GM19468 (cell line): ENCODE data around the gene CERS5.
"Not testable (repeated sequence)": the region's sequence is repeated elsewhere in the genome, so short reads cannot be mapped to it uniquely, and the experiment has no call there.

Experiments used
- ATAC-seq: cut with Tn5 transposase; IDR thresholded peaks from one replicate; pipeline ENCODE4 v1.9.1; 2021; ENCODE audit warnings: mild to moderate bottlenecking, moderate library complexity, moderate number of reproducible peaks; ENCODE audit not compliant: unreplicated experiment; ENCODE audit errors: extremely low read depth

Gene CERS5

GRCh38 chr12:50187084-50187900 lies 20.1 kb upstream of the CERS5 start:
- ATAC-seq, result no peak

GRCh38 chr12:50186681-50187080 lies 19.5 kb upstream of the CERS5 start:
- ATAC-seq, result no peak

- ATAC-seq, result no peak
These were observed 18.9 kb upstream of the CERS5 start for GRCh38 chr12:50185970-50186663.

DNA sequence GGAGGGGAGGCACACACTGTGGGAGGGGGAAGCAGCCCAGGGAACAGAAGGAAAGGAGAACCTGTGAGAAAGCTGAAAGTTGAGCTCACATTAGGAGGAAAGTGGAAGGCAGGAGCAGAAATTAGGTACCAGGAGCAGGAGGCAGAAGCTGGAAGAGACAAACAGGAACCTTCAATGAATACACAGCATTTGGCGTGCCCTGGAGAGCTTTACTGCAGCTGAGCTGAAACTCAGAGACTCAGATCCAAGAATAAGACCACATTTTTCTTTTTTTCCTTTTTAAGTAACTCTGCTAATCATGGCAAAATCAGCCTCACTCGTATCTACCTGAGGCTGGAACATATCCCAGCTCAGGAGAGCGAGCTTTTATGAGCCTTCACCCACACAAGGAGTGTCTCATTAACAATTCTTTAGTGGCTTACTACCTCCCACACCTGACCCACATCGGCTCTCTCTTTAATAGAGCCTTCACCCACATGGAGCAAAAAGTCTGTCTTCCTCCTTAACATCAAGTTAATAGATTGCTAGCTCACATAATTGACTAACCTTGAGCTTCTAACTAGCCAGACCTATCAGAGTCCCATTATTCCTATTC lies 18.2 kb upstream of the CERS5 start:
- ATAC-seq, result no peak

DNA sequence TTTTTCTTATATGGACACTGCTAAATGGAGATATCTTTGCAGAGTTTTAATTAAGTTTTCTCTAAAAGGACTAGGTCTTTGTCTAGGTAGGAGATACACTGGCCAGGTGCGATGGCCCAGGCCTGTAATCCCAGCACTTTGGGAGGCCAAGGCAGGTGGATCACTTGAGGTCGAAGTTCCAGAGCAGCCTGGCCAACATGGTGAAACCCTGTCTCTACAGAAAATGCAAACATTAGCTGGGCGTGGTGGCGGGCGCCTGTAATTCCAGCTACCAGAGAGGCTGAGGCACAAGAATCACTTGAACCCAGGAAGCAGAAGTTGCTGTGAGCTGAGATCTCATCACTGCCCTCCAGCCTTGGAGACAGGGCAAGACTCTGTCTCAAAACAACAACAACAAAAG lies 17.1 kb upstream of the CERS5 start:
- no peak for ATAC-seq

DNA sequence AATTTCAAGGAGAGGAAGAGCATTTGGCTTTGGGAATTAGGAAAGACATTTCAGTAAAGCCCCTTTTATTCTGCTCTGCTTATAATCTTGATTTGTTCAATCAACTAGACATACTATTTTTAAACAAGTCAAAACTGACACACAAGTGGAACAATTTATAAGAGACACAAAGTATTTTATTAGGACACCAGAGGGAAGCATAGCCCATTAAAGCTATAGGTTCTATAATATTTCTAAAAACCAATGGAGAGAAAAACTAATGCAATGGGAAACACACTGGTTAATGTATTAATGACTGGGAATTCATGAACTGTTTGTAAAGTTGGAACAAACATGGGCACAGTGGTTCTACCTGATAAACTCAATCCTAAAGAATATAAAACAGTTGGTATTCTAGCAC lies 15.3 kb upstream of the CERS5 start:
- ATAC-seq, result no peak

DNA sequence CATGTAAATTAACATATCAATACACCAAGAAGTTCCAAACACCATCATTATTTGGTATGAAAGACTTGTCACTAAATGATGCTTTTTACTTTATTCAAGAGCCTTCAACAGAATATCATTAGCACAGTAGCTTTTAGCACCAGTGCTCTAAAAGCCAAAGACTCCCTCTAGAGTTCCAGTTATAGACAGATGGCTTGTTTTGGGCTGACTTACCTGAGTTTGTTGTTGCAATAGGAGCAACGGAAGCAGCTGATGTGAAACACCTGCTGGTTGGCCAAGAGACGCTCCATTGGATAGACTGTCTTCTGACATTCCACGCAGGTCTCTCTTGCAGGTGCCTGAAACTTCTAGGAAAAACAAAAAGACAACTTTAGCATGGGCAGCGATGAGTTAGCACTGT lies 14.5 kb upstream of the CERS5 start:
- no peak for ATAC-seq

GRCh38 chr12:50175716-50176026 lies 8.5 kb upstream of the CERS5 start:
- no peak for ATAC-seq

GRCh38 chr12:50174971-50175715 lies 8.0 kb upstream of the CERS5 start:
- ATAC-seq, result no peak

DNA sequence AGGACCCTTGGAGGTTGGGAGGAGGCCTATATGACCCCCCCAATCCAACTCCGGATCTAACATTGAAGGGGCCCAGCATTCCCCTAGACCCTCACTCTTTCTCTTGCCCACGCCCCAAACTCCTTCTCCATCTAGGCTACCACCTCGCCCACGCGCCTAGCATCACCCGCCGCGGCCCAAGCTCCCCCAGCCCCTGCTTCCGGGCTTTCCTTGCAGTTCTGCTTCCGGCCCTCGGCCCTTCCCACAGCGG lies 445 bp downstream of the CERS5 start:
- no peak for ATAC-seq

- ATAC-seq, result no peak
These were observed 2.2 kb downstream of the CERS5 start for GRCh38 chr12:50164963-50165362.

DNA sequence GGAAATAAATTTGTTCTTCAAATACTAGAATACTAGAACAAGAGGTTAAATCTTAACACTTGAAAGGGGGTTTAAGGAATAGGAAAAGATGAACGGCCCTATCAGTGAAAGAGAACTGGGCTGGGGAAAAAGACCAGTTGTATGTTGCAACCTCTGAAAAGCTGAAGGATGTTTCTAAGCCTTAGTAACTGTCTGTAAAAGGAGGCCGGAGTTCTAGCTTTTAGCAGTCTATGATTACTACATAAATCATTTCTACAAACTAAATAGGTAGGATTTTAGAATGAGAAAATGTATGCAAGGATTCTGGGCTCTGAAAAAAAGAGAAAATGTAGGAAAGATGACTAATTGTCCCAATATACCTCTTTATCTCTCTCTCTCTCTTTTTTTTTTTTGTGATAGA lies 4.9 kb downstream of the CERS5 start:
- ATAC-seq, result no peak

- no peak for ATAC-seq
These were observed 6.5 kb downstream of the CERS5 start for GRCh38 chr12:50160643-50161042.

GRCh38 chr12:50157259-50157658 lies 9.9 kb downstream of the CERS5 start:
- no peak for ATAC-seq

- ATAC-seq, result no peak
These were observed 10.5 kb downstream of the CERS5 start for GRCh38 chr12:50156641-50157040.

- ATAC-seq, result not testable (repeated sequence)
These were observed 12.2 kb downstream of the CERS5 start for GRCh38 chr12:50154947-50155346.

- ATAC-seq, result no peak
These were observed 16.0 kb downstream of the CERS5 start for GRCh38 chr12:50151047-50151687.

- ATAC-seq, result no peak
These were observed 17.9 kb downstream of the CERS5 start for GRCh38 chr12:50149311-50149710.

DNA sequence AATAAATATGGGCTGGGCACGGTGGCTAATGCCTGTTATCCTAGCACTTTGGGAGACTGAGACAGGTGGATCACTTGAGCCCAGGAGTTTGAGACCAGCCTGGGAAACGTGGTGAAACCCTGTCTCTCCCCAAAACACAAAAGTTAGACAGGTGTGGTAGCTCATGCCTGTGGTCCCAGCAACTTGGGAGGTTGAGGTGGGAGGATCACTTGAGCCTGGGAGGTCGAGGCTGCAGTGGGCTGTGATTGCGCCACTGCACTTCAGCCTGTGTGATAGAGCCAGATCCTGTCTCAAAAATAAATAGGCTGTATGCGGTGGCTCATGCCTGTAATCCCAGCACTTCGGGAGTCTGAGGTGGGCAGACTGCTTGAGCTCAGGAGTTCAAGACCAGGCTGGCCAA lies 19.2 kb downstream of the CERS5 start:
- not testable (repeated sequence) for ATAC-seq

DNA sequence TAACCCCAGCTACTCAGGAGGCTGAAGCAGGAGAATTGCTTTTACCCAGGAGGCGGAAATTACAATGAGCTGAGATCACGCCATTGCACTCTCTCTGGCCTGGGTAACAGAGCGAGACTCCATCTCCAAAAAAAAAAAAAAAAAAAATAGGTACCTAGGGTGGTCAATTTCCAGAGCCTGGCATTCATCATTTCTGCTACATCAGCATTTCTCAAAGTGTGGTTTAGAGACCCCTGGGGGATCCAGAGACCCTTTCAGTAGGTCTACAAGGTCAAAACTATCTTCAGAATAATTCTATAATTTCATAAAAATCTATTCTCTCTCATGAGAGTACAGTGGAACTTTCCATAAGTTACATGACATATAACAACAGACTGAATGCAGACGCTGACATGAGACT lies 19.9 kb downstream of the CERS5 start:
- no peak for ATAC-seq

- no peak for ATAC-seq
These were observed 21.7 kb downstream of the CERS5 start for GRCh38 chr12:50145439-50145838.
